ENCODE data around the gene PPL.

PPL gene

DNA sequence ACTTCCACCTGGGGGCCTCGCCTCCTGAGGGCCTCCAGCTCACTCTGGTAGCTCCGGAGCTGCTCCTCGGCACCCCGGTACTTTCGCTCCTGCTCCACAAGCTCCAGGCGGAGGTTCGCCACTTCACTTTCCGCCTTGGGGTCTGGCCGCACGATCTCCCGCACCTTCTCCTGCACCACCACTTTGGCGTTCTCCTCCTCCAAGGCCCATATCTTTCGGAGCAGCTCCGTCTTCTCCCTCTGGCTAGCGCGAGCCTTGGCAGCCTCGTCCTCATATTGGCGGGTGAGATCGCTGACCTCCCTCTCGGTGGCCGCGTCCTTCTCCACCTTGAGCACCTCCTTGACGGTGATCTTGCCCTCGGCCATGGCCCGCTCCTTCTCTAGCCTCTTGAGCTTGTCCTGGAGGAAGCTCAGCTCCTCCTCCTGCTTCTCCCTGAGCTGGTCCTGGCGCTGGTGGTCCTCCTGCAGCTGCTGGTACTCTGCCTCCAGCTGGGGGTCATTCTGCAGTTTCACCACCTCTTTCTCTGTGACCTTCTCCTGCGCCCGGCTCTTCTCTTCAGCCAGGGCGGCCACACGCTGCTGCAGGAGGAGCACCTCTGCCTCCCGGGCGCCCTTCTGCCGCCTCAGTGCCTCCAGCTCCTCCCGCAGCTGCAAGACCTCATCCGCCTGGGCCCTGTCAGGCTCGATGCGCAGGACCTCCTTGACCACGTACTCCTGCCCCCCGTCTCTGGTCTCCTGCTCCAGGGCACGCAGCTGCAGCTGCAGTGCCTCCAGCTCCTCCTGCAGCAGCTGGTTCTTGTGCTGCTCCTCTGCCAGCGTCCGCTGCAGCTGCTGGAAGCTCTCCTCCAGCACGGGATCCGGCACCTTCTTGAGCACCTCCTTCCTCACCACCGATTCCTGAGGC is 51.7 kb downstream of the PPL start:
- DNase-seq, result no peak

DNA sequence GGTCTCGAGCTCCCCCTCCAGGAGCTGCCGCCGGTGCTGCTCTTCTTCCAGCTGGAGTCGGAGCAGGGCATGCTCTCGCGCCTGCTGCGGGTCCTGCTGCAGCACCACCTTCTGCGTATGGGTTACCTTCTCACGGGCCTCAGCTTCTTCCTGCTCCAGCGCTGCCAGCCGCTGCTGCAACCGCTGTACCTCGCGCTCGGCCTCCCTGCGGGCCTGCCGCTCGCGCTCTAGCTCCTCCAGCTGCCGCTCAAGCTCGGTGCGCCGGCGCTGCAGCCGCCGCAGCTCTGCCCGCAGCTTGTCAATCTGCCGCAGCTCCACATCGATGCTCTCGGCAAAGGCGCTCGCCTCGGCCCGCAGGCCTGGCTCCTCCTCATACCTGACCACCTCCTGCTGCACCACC is 52.7 kb downstream of the PPL start:
- no peak for DNase-seq

- DNase-seq, result no peak
Observed at GRCh38 chr16:4883501-4883900, 53.4 kb downstream of the PPL start.

- no peak for DNase-seq
Observed at GRCh38 chr16:4882633-4883285, 54.2 kb downstream of the PPL start.

- no peak for DNase-seq
Observed at GRCh38 chr16:4882000-4882632, 54.8 kb downstream of the PPL start.

DNA sequence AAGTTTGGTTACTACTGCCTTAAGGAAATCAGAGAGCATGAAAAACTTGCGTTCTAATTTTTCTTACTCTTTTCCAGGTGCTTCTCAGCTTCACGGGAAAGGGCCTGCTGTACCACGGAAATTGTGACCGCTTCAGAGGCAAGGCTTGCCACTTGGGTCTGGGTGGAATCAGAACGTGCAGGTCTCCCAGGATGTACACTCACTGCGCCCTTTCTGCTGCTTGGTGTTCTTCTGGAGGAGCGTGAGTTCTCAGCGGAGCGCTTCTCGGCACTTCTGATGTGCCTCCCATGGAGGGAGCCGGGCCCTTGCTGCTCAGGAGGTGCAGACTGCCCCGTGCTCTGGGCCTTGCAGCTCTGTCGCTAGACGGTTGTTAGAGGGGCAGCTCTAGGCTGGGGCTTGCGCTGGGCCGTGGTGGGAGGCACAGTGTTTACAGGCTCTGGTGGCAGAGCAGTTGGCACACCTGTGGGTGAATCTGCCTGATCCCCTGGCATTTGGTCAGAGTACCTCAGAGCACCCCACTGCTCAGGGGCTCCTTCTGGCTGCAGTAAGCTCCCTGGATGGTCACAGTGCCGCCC is 56.9 kb downstream of the PPL start:
- no peak for DNase-seq

DNA sequence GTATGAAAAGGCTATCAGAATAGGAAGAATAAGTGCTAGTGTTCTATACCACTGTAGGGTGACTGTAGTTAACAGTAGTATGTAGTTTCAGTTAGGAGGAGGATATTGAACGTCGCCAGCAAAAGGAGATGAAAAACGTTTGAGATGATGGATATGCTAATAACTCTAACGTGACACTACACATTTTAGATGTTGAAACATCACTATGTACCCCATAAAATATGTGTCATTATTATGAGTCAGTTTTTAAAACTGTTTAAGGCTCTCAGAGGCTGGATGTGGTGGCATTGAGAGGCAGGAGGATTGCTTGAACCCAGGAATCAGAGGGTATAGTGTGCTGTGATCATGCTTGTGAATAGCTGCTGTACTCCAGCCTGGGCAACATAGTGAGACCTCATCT is 57.9 kb downstream of the PPL start:
- DNase-seq, result no peak

GRCh38 chr16:4877380-4877685 is 59.6 kb downstream of the PPL start:
- DNase-seq, result no peak

GRCh38 chr16:4876646-4877379 is 60.1 kb downstream of the PPL start:
- DNase-seq, result no peak

GRCh38 chr16:4874666-4875065 is 62.3 kb downstream of the PPL start:
- no peak for DNase-seq

GRCh38 chr16:4873091-4873490 is 63.9 kb downstream of the PPL start:
- no peak for DNase-seq

DNA sequence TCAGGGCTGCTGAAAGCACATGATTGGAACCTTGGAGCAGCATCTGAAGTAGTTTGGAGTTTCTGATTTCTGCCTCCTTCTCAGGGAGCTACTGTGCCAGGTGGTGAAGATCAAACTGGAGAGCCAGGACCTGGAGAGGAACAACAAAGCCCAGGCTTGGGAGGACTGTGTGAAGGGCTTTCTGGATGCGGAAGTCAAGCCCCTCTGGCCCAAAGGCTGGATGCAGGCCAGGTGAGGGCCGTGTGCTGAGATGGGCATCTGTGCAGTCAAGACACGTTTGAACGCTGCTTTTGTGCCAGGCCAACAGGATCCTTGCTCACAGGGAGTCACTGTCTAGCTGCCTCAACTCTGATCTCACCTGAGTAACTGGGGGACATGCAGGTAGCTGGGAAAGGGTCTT is 65.9 kb downstream of the PPL start:
- DNase-seq, result no peak

DNA sequence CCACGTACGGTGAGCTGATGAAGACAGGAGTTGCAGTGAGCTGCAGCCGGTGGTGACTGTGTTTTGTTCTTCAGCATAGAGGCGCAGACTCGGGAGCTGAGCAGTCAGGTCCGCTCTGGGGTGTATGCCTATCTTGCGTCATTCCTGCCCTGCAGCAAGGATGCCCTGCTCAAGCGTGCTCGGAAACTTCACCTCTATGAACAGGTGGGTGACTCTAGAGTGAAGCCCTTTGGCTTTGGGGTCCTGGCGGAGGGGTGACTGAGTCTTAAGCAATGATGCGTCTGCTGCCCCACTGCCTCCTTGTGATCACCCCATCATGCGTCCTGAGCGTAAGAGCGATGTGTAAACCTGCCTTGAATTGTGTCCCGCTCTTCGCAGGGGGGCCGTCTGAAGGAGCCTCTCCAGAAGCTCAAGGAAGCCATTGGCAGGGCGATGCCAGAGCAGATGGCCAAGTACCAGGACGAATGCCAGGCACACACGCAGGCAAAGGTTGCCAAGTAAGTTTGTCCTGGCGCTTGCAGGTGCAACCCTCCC is 66.7 kb downstream of the PPL start:
- DNase-seq, result no peak

GRCh38 chr16:4869147-4869805 is 67.7 kb downstream of the PPL start:
- no peak for DNase-seq

GRCh38 chr16:4868535-4868934 is 68.4 kb downstream of the PPL start:
- DNase-seq, result no peak

DNA sequence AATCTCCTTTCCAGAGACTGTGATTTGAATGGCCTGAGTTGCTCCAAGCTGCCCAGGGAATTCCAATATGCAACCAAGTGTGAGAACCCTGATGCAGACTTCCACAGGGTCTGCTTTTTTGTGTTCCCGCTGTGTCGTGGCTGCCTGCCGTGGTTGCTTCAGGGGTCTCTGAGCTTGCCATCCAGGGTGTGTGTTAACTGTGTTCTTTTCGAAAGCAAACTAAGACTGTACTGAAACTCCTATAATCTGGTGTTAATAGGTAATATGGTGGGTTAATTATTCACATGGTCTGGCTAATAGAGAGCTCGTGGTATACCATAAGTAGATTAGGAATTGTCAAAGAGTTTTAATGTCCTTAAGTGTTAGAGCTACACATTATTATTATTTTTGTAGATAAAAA is 68.9 kb downstream of the PPL start:
- DNase-seq, result no peak

DNA sequence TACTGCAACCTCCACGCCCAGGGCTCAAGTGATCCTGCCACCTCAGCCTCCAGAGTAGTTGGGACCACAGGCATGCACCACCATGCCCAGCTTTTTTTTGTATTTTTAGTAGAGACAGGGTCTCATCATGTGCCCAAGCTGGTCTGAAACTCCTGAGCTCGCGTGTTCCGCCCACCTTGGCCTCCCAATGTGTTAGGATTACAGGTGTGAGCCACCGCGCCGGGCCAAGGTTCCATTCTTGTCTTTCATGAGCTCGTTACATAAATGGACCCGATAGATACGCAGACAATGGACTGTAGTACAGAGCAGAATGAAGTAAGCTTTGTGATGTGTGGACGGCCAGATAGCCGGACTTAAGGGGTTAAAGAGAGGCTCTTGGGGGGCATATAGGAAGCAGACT is 70.4 kb downstream of the PPL start:
- no peak for DNase-seq

- DNase-seq, result no peak
Observed at GRCh38 chr16:4865231-4865860, 71.6 kb downstream of the PPL start.

DNA sequence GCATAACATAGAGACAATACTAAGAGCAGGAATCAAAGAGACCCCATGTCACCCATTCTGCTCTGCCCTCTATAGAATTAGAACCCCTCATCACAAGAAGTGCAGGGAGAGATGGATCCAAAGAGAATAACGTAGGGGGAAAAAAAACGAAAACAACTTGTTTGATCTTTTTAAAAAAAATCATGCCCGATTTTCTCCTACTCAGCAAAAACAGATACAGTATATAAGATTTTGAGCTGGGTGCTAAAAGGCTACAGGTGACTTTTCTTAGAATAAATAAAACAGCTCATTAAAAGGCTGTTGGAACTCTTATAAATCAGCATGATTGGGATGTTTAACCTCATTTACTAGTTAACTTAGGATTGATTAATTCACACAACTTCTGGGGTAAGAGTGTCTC is 72.2 kb downstream of the PPL start:
- DNase-seq, result no peak

- DNase-seq, result peak in 1 of 2 donors; percentile 25
Observed at GRCh38 chr16:4862639-4863038, 74.3 kb downstream of the PPL start.

DNA sequence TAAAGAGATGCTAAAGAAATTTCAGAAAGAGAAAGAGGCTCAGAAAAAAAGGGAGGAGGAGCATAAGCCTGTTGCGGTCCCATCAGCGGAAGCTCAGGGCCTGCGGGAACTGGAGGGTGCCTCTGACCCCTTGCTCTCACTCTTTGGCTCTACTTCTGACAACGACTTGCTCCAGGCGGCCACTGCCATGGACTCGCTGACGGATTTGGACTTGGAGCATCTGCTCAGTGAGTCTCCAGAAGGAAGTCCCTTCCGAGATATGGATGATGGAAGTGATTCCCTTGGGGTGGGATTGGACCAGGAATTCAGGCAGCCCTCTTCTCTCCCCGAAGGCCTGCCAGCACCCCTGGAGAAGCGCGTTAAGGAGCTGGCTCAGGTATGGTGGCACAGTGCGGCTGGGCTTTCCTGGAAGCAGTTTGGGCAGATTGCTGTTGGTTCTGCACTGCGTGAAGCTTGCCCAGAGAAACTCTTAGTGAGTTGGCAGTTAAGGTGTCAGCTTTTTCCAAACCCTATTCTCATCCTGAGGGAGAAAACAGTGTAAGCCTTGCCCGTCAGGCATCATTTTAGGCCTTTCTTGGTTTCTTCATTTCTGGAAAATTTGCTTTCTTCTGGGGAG is 76.1 kb downstream of the PPL start:
- no peak for DNase-seq
